IPS-20b (cell line): ENCODE results near the gene ANO10.

Source experiments
- H3K27ac ChIP-seq: one replicate; pipeline ENCODE4 v1.5.1; 2013; ENCODE audit warnings: low read length
- H3K27me3 ChIP-seq: 2 replicates; pipeline ENCODE4 v1.6.1; 2013; ENCODE audit warnings: mild to moderate bottlenecking, low read length, inconsistent platforms; ENCODE audit not compliant: insufficient read depth
- H3K36me3 ChIP-seq: 2 replicates; pipeline ENCODE4 v1.6.1; 2013; ENCODE audit warnings: low read depth, mild to moderate bottlenecking, inconsistent platforms, low read length, moderate library complexity; ENCODE audit not compliant: insufficient read depth
- H3K4me1 ChIP-seq: 2 replicates; pipeline ENCODE4 v1.6.1; 2013; ENCODE audit warnings: mild to moderate bottlenecking, control low read depth, inconsistent platforms, low read length, moderate library complexity; ENCODE audit not compliant: insufficient read depth
- H3K4me3 ChIP-seq: 2 replicates; pipeline ENCODE4 v1.5.1; 2013; ENCODE audit warnings: mild to moderate bottlenecking, low read length, inconsistent platforms
- H3K9ac ChIP-seq: 2 replicates; pipeline ENCODE4 v1.6.1; 2013; ENCODE audit warnings: low read depth, mild to moderate bottlenecking, inconsistent platforms, low read length, moderate library complexity
- H3K9me3 ChIP-seq: 2 replicates; pipeline ENCODE4 v1.6.1; 2013; ENCODE audit warnings: mild to moderate bottlenecking, low read depth, low read length, inconsistent platforms; ENCODE audit not compliant: insufficient read depth

ANO10 gene

DNA sequence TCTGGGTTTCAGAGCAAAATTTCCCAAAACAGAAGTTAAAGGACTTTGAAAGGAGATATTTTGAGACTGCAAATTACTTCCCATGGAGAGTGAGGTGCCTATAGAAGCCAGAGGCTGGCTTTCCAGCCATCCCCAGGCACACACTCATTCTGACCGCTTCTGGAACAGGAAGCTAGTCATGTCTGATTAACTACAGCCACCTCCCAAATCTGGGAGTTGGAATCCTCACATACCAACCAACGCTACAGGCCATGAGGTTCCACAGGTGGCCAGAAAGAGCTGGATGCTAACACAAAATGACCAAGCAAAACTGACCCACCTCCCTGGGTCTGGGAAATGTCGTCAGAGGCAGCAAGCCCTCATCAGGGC, 248.3 kb downstream of the ANO10 start:
- Histone ChIP-seq H3K9me3 (no peaks in the 10 kb centered on the region), H3K27ac (peak overlapping the region; percentile 22), H3K9ac (peak overlapping the region; percentile 20; the same call in 1 of the 2 replicates), H3K4me3 (no peak overlapping the region), H3K4me1 (peaks cover 13% of the 10 kb centered on the region), H3K27me3 (no peaks in the 10 kb centered on the region), H3K36me3 (0 out of 2 replicates have a peak, but pooled peaks cover under 1% of the 10 kb centered on the region)

DNA sequence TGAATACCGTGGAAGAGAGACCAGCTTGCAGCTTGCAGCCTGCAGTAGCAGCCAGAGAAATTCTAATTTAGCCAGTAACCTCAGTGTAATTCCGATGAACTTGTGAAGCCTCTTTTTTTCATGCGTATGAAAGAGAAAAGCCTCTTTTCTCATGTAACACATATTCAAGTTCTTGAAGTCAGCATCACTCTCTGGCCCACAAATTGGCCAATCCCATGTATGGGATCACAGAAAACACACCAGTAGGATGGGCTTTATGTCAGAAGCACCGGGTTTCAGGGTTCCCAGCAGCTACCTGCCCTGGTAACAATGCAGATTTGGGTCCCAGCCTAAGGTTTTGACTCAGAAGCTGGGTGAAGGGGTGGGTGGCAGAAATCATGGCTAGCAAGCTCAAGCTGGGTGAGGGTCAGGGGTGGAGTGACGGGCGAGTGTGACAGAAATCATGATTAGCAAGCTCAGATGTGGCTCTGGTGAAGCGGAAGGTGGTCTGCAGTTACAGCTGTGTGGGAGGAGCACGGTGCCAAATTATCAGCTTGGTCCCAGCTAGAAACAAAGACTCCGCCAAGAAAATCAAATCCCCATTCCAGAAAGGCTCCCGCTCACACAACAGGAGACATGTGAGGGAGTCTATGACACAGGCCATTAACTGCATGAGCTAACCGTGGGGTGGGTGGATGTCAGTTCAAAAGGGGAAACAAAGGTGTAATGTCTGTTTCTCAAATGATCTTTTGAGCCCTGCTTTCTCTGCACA, 248.8 kb downstream of the ANO10 start:
- peak overlapping the region; percentile 22 for H3K27ac ChIP-seq
- H3K4me1 ChIP-seq, result peaks cover 13% of the 10 kb centered on the region
- peak overlapping the region; percentile 20; the same call in 1 of the 2 replicates for H3K9ac ChIP-seq
- no peak overlapping the region for H3K4me3 ChIP-seq
- H3K9me3 ChIP-seq, result no peaks in the 10 kb centered on the region
- no peaks in the 10 kb centered on the region for H3K27me3 ChIP-seq
- H3K36me3 ChIP-seq, result peaks cover 4% of the 10 kb centered on the region; the same call in 1 of the 2 replicates

DNA sequence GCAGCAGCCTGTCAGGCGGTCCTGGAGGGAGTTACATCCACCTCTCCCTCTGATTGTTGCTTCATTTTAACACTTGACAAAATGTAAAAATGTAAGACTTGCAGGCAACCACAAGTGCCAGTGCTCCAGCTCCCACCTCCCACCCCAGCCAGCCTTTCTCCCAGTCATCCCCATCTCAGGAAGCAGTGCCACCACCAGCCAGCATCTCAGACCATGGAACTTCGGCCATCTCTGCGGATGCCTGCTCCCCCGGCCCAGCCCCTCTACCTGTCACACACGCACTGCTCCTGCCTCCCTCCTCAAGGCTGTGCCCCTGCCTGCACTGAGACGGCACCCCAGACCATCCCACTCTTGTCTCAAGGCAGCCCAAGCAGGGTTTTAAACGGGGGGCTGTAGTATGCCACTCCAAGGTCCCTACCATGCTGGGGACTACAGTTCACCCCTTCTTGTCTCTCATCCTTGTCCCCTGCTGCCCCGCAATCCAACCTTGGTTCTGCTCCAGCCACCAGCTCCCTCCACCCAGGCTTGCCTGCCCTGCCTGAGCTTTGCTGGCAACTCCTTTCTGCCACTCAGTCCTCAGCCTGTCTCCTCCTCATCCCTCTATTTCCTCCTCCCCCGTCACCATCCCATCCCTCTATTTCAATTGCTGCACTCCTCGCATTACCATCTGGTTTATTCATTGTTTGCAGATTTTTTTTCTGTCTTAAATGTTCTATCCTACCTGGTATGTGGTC, 249.6 kb downstream of the ANO10 start:
- Histone ChIP-seq H3K27me3 (no peaks in the 10 kb centered on the region), H3K27ac (no peak overlapping the region), H3K4me1 (peaks cover 13% of the 10 kb centered on the region), H3K9me3 (no peaks in the 10 kb centered on the region), H3K4me3 (no peak overlapping the region), H3K9ac (no peak overlapping the region), H3K36me3 (peaks cover 4% of the 10 kb centered on the region; the same call in 1 of the 2 replicates)

DNA sequence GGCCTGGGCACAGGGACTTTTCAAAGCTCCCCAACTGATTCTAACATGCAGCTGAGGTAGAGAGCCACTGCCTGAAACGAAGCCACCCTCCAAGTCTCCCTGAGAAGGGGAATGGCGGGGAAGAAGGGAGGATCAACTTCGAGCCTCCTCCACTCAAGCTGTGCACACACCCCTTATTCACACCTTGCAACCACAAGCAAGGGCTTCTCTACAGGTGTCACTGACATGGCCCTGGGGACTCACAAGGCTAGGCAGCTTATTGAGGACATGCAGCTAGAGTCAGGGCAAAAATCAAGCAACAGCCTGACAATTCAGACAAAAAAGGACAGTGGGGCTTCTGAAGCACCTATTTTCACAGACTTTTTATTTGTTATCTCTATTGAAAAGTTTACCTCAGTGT, 250.3 kb downstream of the ANO10 start:
- Histone ChIP-seq H3K27me3 (no peaks in the 10 kb centered on the region), H3K27ac (no peak overlapping the region), H3K4me1 (peaks cover 13% of the 10 kb centered on the region), H3K9ac (no peak overlapping the region), H3K9me3 (no peaks in the 10 kb centered on the region), H3K4me3 (no peak overlapping the region), H3K36me3 (peaks cover 4% of the 10 kb centered on the region; the same call in 1 of the 2 replicates)

DNA sequence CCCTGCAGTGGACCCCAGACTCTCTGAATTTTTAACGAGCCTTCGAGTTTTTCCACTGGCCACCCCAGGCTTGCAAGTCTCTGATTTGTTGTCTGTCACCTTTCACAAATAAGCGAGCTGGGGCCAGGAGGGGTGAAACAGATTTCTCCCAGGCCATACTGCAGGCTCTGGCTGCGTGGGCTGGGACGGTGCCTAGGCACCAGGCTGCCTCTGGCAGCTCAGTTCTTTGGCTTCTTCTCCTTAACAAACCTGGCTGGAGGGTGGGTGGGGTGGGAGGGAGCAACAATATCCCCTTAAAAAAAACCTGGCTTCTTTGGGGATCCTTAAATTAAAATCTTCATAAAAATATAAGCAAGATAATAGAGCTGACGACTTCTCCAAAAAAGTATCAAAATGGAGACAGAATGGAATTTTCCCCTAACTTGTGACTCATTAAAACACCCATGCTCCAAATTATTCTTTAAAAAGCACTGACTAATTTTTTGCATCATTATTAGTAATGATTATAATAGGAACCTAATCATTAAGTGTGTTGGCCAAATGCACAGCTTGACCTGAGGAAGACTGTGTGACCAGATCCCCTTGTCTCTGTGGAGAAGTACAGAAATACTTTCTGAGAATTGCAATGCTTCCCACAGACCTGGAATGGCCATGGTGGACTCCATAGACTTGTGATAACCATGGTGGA, 251.4 kb downstream of the ANO10 start:
- no peak overlapping the region for H3K27ac ChIP-seq
- H3K4me3 ChIP-seq, result no peak overlapping the region
- H3K4me1 ChIP-seq, result peaks cover 13% of the 10 kb centered on the region
- H3K36me3 ChIP-seq, result peaks cover 4% of the 10 kb centered on the region
- no peaks in the 10 kb centered on the region for H3K27me3 ChIP-seq
- no peaks in the 10 kb centered on the region for H3K9me3 ChIP-seq
- H3K9ac ChIP-seq, result no peak overlapping the region

DNA sequence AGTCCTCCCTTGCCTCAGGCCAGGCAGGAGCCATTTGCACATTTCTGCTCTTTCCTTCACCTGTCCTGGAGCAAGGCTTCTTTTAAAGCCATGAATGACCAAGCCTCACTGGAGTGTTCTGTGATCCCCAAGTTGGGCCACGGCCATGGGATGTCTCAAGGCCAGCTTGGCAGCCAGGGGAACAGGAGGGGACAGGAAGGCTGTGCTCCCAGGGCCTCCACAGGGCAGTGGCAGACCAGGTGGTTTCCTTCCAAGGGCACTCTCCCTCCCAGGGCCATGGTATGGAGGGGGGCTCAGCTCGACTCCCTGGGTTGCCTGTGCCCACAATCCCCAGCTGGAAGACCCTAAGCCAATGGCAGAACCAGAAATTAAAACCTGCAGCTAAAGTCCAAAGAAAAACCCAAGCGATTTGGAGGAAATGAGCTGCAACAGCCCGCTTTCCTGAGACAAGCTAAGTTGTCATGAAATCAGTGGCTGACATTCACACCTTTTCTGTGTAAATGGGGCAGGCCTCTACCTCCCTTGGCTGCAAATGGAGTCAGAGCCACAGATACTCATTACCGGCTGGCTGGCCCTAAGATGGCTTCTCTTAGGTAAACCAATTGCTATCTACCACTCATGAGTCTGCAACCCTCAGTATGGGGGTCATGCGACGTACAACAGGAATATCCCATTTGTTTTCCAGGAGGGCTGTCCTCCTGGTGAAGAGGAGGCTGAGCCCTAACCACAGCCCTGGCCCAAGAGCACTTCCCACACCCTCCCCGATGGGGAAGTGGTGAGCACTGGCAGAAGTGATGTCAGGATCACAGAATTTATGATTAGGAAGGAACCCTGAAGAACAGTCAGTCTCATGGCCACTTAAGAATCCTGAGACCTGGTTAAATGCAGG, 252.2 kb downstream of the ANO10 start:
- Histone ChIP-seq H3K36me3 (peaks cover 4% of the 10 kb centered on the region), H3K27ac (no peak overlapping the region), H3K9me3 (no peaks in the 10 kb centered on the region), H3K9ac (no peak overlapping the region), H3K27me3 (no peaks in the 10 kb centered on the region), H3K4me3 (no peak overlapping the region), H3K4me1 (peaks cover 13% of the 10 kb centered on the region)

DNA sequence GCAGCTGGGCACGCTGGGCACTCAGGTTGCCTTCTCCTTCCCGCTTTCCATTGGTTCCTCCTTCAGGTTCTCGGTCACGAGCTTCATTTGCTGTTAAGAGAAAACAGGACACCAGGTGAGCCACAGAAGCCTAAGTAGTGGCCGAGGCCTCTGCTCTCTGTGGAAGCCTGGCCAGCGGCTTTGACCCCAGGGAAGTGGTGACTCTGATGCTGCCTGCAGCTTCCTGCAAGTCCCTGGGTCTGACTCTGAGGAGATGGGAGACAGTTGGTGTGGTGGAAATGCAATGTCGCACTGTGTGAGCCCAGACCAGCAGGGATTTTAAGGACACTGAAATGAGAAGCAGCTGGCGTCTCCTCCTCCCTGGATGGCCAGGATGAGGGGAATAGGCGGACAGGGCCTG, 254.9 kb downstream of the ANO10 start:
- no peak overlapping the region for H3K27ac ChIP-seq
- no peak overlapping the region for H3K9ac ChIP-seq
- peaks cover 4% of the 10 kb centered on the region for H3K36me3 ChIP-seq
- H3K27me3 ChIP-seq, result no peaks in the 10 kb centered on the region; the same call in 1 of the 2 replicates
- H3K9me3 ChIP-seq, result no peaks in the 10 kb centered on the region
- H3K4me1 ChIP-seq, result no peaks in the 10 kb centered on the region
- no peak overlapping the region for H3K4me3 ChIP-seq

DNA sequence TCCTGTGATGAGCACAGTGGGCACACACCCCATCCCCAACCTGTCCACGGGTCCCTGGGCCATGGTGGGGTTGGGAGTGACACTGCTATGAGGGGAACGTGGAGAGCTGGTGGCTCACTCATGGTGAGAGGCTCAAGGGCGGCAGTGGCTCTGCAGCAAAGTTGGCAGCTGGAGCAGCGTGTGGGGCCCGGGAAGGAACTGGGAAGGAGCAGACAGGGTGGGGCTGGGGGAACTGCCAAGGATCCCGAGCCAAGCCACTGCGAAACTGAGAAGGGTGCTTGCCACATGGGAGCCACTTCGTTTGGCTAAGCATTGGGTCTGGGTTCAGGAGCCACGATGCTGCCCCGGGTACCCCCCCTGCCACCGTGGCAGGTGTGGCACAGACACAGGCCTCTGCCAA, 255.3 kb downstream of the ANO10 start:
- Histone ChIP-seq H3K4me3 (no peak overlapping the region), H3K9ac (no peak overlapping the region), H3K36me3 (peaks cover 4% of the 10 kb centered on the region), H3K27me3 (no peaks in the 10 kb centered on the region; the same call in 1 of the 2 replicates), H3K9me3 (no peaks in the 10 kb centered on the region), H3K27ac (no peak overlapping the region), H3K4me1 (no peaks in the 10 kb centered on the region)

DNA sequence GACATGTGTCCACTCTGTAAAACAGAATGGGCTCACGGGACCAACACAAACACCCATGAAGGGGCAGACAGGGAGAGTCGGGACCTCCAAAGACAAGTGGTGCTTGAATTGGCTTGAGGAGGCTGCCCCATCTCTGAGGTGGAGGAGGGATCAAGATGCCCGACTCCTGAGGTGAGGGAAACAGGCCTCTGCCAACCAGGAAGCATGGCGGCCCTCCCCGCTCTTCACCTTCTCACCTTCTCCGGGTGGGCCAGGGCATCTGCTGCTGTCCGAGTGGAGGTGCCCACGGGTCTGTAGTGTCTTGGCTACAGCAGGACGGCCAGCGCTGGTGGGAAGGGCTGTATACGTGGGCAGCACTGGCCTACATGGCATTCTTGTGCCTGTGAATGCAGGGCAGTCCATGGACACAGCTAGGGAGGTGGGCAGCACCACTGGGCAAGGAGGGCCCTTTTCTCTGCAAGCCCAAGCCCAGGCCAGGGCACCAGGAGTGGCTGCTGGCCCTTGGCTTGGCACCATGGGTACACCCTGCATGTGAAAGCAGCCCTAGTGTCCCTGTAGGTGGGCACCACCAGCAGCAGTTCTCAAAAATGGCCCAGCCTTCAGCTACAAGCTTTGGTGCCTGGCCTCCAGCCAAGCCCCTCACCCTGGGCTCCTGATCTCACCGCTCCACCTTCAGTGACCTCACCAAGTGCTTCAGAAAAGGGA, 256.1 kb downstream of the ANO10 start:
- Histone ChIP-seq H3K27ac (no peak overlapping the region), H3K27me3 (no peaks in the 10 kb centered on the region; the same call in 1 of the 2 replicates), H3K4me1 (peaks cover 4% of the 10 kb centered on the region; the same call in 1 of the 2 replicates), H3K4me3 (no peak overlapping the region), H3K36me3 (peaks cover 4% of the 10 kb centered on the region), H3K9ac (no peak overlapping the region), H3K9me3 (no peaks in the 10 kb centered on the region)

DNA sequence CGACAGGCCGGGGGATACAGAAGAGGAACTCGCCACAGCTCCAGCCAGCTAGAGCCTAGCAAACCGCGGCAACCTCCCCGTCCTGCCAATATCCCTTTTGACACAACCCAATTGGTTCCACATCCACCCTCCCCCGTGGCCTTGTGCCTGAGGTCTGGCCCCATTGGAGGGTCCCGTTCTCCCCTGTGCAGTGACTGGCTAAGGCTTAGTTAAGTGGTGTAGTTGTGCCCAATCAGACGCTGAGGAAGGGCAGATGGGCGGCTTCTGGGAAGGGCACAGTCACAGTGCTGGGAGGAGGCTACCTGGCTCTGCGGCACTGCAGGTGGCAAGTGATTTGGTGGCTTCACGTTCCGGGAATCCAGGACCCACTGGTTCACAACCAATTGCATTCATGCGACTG, 256.9 kb downstream of the ANO10 start:
- no peak overlapping the region for H3K27ac ChIP-seq

More for the DNA sequence above, 256.9 kb downstream of the ANO10 start:
- H3K9me3 ChIP-seq, result no peaks in the 10 kb centered on the region
- H3K36me3 ChIP-seq, result peaks cover 4% of the 10 kb centered on the region
- no peak overlapping the region for H3K4me3 ChIP-seq
- no peak overlapping the region for H3K9ac ChIP-seq
- peaks cover 8% of the 10 kb centered on the region; the same call in 1 of the 2 replicates for H3K4me1 ChIP-seq
- H3K27me3 ChIP-seq, result no peaks in the 10 kb centered on the region; the same call in 1 of the 2 replicates
